Effector memory CD8-positive, alpha-beta T cell (primary cell): Measurements from ENCODE around the gene NNAT.
"Not testable (repeated sequence)": the region's sequence is repeated elsewhere in the genome, so short reads cannot be mapped to it uniquely, and the experiment has no call there.

Source experiments
- ATAC-seq: fragments of 150-1000 bp; cut with Tn5 transposase; replicated peaks from 2 replicates; pipeline ENCODE4 v1.10.0; 2021; ENCODE audit warnings: mild to moderate bottlenecking, moderate library complexity
- DNase-seq, 3 experiments: peaks; one replicate each; pipeline ENCODE4 v3.0.0; 2021
- H3K27ac Mint-ChIP-seq, 2 donors: one replicate each; pipeline ENCODE4 v1.8.0; 2022; ENCODE audit warnings: mild to moderate bottlenecking in 2 of 2, mixed read lengths in 2 of 2, moderate library complexity in 2 of 2
- H3K27me3 Mint-ChIP-seq, 2 donors: one replicate each; pipeline ENCODE4 v1.8.0; 2022; ENCODE audit warnings: mixed read lengths in 2 of 2
- H3K36me3 Mint-ChIP-seq: one replicate; pipeline ENCODE4 v1.8.0; 2022; ENCODE audit warnings: mild to moderate bottlenecking, moderate library complexity, mixed read lengths; ENCODE audit not compliant: insufficient read depth
- H3K4me1 Mint-ChIP-seq, 2 donors: one replicate each; pipeline ENCODE4 v1.8.0; 2022; ENCODE audit warnings: low read depth in 2 of 2, mixed read lengths in 2 of 2
- H3K4me3 Mint-ChIP-seq, 2 donors: one replicate each; pipeline ENCODE4 v1.8.0; 2022; ENCODE audit warnings: mild to moderate bottlenecking in 2 of 2, mixed read lengths in 2 of 2, moderate library complexity in 2 of 2
- H3K9me3 Mint-ChIP-seq, 2 donors: one replicate each; pipeline ENCODE4 v1.8.0; 2022; ENCODE audit warnings: mixed read lengths in 2 of 2

The NNAT gene

DNA sequence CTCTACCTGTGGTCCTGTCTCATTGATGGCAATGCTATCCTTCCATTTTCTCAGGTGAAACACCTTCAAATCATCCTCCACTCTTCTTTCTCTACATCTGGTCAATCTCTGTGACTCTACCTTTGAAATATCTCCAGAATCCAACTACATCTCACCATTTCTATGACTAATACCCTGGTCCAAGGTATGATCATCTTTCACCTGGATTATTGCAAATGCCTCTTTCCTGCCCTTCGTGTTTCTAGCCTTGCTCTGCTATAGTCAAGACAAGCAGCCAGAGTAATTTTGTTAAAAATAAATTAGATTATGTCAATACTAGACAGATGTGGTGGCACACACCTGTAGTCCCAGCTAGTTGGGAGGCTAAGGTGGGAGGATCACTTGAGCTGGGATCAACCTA lies 24.5 kb downstream of the NNAT start:
- H3K4me1 Mint-ChIP-seq: no peaks in the 10 kb centered on the region
- no peaks in the 10 kb centered on the region for H3K36me3 Mint-ChIP-seq
- no peak overlapping the region for H3K4me3 Mint-ChIP-seq
- ATAC-seq (no peak), DNase-seq (no peak)
- H3K27ac Mint-ChIP-seq: no peak overlapping the region
- peaks cover 0 to 21% of the 10 kb centered on the region in 2 donors for H3K27me3 Mint-ChIP-seq
- no peaks in the 10 kb centered on the region for H3K9me3 Mint-ChIP-seq

DNA sequence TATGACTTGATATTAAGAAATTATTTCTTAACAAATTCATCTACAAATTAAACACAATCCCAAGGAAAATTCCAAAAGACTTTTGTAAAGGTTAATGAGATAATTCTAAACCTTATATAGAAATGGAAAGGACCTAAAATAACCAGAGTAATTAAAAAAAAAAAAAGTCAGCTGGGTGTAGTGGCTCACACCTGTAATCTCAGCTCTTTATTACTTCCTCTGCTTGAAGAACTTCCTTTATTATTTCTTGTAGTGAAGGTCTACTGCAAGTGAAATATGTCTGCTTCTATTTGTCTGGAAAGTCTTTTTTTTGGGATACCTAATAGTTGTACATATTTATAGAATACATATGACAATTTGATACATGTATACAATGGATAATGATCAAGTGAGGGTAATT lies 26.9 kb downstream of the NNAT start:
- H3K9me3 Mint-ChIP-seq: no peaks in the 10 kb centered on the region
- H3K36me3 Mint-ChIP-seq: no peaks in the 10 kb centered on the region
- peaks cover 8 to 20% of the 10 kb centered on the region in 2 donors for H3K27me3 Mint-ChIP-seq
- ATAC-seq: no peak
- no peak for DNase-seq
- H3K4me3 Mint-ChIP-seq: no peak overlapping the region
- H3K27ac Mint-ChIP-seq: no peak overlapping the region
- no peaks in the 10 kb centered on the region for H3K4me1 Mint-ChIP-seq

DNA sequence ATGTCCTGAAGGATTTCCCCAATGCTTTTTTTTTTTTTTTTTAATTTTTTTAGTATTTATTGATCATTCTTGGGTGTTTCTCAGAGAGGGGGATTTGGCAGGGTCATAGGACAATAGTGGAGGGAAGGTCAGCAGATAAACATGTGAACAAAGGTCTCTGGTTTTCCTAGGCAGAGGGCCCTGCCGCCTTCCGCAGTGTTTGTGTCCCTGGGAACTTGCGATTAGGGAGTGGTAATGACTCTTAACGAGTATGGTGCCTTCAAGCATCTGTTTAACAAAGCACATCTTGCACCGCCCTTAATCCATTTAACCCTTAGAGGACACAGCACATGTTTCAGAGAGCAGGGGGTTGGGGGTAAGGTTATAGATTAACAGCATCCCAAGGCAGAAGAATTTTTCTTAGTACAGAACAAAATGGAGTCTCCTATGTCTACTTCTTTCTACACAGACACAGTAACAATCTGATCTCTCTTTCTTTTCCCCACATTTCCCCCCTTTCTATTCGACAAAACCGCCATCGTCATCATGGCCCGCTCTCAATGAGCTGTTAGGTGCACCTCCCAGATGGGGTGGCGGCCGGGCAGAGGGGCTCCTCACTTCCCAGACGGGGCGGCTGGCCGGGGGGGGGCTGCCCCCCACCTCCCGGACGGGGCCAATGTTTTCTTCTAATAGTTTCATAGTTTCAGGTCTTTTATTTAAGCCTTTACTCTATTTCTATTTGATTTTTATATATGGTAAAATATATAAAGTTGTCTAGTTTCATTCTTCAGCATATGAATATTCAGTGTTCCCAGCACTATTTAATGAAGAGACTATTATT lies 29.3 kb downstream of the NNAT start:
- H3K27ac Mint-ChIP-seq, ATAC-seq, H3K4me3 Mint-ChIP-seq, H3K4me1 Mint-ChIP-seq, H3K9me3 Mint-ChIP-seq, DNase-seq, H3K36me3 Mint-ChIP-seq: not testable (repeated sequence)
- H3K27me3 Mint-ChIP-seq: peaks cover 15 to 25% of the 10 kb centered on the region in 2 donors

DNA sequence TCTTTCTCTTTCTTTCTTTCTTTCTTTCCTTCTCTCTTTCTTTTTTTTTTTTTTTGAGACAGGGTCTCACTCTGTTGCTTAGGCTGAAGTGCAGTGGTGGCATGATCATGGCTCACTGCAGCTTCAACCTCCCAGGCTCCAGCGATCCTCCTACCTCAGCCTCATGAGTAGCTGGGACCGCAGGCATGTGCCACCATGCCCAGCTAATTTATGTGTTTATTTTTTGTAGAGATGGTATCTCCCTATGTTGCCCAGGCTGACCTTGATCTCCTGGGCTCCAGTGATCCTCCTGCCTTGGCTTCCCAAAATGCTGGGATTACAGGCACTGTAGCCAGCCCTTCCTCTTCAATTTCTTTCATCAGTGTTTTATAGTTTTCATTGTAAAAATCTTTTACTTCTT lies 30.6 kb downstream of the NNAT start:
- H3K4me1 Mint-ChIP-seq, H3K36me3 Mint-ChIP-seq, H3K9me3 Mint-ChIP-seq, H3K4me3 Mint-ChIP-seq, DNase-seq, H3K27ac Mint-ChIP-seq, ATAC-seq: not testable (repeated sequence)
- peaks cover 21 to 25% of the 10 kb centered on the region in 2 donors for H3K27me3 Mint-ChIP-seq

DNA sequence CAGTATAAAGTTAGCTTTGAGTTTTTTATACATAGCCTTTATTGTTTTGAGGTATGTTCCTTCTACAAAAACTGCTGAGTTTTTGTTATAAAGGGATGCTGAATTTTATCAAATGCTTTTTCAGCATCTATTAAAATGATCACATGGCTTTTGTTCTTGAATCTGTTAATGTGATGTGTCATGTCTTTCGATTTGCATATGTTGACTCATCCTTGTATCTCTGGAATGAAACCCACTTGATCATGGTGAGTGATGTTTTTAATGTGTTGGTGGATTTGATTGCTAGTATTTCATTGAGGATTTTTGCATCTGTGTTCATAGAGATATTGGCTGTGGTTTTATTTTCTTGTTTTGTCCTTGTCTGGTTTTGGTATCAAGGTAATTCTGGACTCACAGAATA lies 31.4 kb downstream of the NNAT start:
- H3K36me3 Mint-ChIP-seq: no peaks in the 10 kb centered on the region
- H3K4me1 Mint-ChIP-seq: no peaks in the 10 kb centered on the region
- H3K9me3 Mint-ChIP-seq: no peaks in the 10 kb centered on the region
- H3K27ac Mint-ChIP-seq: no peak overlapping the region
- no peak for DNase-seq
- peaks cover 28 to 32% of the 10 kb centered on the region in 2 donors for H3K27me3 Mint-ChIP-seq
- no peak for ATAC-seq
- no peak overlapping the region for H3K4me3 Mint-ChIP-seq

DNA sequence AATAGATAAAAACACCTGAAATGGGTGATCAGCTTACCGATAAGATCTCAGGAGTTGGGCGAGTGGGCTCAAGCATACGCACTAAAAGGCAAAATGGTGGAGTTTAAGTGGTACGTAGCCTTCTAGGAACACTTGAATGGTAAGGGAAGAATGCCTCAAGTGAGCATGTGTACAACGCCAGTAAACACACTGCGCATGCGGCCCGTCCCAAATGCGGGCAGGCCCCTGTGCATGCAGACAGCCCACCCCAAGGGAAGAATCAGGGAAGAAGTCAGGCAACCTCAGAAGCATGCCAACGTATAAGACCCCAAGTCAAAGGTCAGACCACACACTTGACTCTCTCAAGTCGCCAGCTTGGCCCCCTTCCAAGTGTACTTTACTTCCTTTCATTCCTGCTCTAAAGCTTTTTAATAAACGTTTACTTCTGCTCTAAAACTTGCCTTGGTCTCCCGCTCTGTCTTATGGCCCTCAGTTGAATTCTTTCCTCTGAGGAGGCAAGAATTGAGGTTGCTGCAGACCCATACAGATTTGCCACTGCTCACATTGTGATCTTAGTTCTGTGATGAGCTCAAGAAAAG lies 33.8 kb downstream of the NNAT start:
- H3K4me1 Mint-ChIP-seq, H3K4me3 Mint-ChIP-seq, H3K27ac Mint-ChIP-seq, DNase-seq, H3K9me3 Mint-ChIP-seq, ATAC-seq, H3K36me3 Mint-ChIP-seq: not testable (repeated sequence)
- peaks cover 32 to 36% of the 10 kb centered on the region in 2 donors for H3K27me3 Mint-ChIP-seq

DNA sequence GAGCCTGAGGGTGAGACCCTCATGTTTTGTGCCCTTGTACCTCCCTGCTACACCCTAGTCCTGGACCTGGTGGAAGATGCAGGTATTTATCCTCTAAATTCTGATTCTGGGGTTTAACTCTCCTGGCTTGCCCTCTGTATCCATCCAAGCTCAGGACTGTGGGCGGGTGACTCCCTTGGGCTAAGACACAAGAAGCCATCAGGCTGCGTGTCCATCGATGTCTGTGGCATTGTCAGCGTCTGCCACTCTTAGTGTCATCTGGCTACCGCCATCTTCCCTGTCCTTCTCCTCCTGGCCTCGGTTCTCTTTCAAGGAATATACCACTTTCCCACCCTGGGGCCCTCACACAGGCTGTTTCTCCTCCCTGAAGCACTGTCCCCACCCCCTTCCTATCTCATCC lies 35.5 kb downstream of the NNAT start:
- H3K9me3 Mint-ChIP-seq: no peaks in the 10 kb centered on the region
- no peaks in the 10 kb centered on the region for H3K36me3 Mint-ChIP-seq
- H3K4me3 Mint-ChIP-seq: no peak overlapping the region
- H3K4me1 Mint-ChIP-seq: no peaks in the 10 kb centered on the region
- no peak overlapping the region for H3K27ac Mint-ChIP-seq
- DNase-seq (no peak), ATAC-seq (no peak)
- peaks cover 35 to 48% of the 10 kb centered on the region in 2 donors for H3K27me3 Mint-ChIP-seq

DNA sequence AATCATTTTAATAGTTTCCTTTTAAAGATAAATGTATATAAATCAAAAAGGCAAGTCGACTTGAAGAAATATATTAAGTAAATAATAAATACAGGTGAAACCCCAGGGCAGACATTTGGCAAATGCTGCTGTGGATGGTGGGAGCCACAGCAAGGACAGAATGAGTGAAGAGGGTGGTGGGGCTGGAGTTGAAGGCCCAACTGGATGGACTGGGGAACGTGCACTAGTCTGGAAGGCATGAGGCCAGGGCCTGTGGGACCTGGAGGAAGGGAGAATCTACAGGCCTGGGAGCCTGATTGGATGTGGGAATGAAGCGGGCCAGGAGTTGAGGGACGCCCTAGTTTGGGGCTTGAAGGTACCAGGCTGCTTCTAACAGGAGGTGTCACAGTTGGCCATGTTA lies 37.3 kb downstream of the NNAT start:
- no peak for ATAC-seq
- Mint-ChIP-seq H3K4me1 (no peaks in the 10 kb centered on the region), H3K27me3 (peaks cover 37 to 53% of the 10 kb centered on the region in 2 donors), H3K9me3 (no peaks in the 10 kb centered on the region), H3K4me3 (no peak overlapping the region), H3K27ac (no peak overlapping the region), H3K36me3 (no peaks in the 10 kb centered on the region)
- no peak for DNase-seq

DNA sequence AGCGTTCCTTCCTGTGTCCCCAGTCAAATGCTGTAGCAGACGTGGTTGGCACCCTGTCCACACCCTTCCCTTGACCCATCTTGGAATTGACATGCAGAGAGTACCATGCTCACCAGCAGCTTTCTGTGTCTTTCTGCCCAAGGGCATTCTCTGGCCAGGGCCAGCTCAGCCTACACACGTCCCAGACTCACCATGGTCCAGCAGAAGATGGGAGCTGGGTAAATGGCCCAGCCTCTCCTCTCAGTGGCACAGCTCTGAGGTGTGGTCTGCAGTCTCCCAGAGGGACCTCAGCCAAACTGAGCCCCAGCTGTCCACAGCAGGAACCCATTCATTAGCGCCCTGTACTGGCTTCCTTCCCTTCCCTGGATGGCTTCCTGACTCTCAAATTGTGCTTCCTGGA lies 37.7 kb downstream of the NNAT start:
- no peaks in the 10 kb centered on the region for H3K36me3 Mint-ChIP-seq
- ATAC-seq (no peak), DNase-seq (no peak)
- no peaks in the 10 kb centered on the region for H3K4me1 Mint-ChIP-seq
- H3K4me3 Mint-ChIP-seq: no peak overlapping the region
- peaks cover 37 to 58% of the 10 kb centered on the region in 2 donors for H3K27me3 Mint-ChIP-seq
- no peak overlapping the region for H3K27ac Mint-ChIP-seq
- no peaks in the 10 kb centered on the region for H3K9me3 Mint-ChIP-seq

DNA sequence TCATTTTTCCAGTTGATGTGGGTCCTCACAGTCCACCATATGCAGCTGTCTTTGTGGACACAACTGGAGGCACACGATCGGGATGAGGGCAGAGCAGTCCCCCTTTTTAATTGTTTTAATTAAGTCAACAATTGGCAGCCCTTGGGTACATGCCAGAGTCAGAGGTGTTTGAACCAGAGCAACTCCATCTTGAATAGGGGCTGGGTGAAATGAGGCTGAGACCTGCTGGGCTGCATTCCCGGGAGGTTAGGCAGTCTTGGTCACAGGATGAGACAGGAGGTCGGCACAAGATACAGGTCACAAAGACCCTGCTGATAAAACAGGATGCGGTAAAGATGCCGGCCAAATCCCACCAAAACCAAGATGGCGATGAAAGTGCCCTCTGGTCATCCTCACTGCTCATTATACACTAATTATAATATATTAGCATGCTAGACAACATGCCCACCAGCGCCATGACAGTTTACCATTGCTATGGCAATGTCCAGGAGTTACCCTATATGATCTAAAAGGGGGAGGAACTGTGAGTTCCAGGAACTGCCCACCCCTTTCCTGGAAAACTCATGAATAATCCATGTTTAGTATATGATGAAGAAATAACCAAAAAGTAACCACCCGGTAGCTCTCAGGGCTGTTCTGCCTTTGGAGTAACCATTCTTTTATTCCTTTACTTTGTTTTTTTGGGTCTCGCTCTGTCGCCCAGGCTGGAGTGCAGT lies 38.4 kb downstream of the NNAT start:
- no peak overlapping the region for H3K27ac Mint-ChIP-seq
- no peaks in the 10 kb centered on the region for H3K9me3 Mint-ChIP-seq
- DNase-seq (no peak), ATAC-seq (no peak)
- no peak overlapping the region for H3K4me3 Mint-ChIP-seq
- H3K36me3 Mint-ChIP-seq: no peaks in the 10 kb centered on the region
- H3K27me3 Mint-ChIP-seq: peaks cover 36 to 64% of the 10 kb centered on the region in 2 donors
- H3K4me1 Mint-ChIP-seq: no peaks in the 10 kb centered on the region

DNA sequence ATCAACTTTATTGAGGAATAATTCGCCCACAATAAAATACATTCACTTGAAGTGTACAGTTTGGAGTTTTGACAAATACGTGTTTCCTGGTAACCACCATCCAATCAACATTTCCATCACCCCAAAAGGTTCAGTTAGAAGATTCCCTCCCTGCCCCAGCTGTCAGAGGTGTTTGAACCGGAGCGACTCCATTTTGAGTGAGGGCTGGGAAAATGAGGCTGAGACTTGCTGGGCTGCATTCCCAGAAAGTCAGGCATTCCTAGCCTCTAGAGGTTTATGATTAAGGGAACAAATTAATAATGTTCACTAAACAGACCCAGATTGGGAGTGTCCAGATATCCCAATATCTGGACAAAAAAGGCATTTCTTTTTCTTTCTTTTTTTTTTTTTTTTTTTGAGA lies 39.6 kb downstream of the NNAT start:
- ATAC-seq (no peak), DNase-seq (no peak)
- Mint-ChIP-seq H3K9me3 (no peaks in the 10 kb centered on the region), H3K27me3 (peaks cover 35 to 69% of the 10 kb centered on the region in 2 donors), H3K4me1 (no peaks in the 10 kb centered on the region), H3K27ac (no peak overlapping the region), H3K36me3 (no peaks in the 10 kb centered on the region), H3K4me3 (no peak overlapping the region)

DNA sequence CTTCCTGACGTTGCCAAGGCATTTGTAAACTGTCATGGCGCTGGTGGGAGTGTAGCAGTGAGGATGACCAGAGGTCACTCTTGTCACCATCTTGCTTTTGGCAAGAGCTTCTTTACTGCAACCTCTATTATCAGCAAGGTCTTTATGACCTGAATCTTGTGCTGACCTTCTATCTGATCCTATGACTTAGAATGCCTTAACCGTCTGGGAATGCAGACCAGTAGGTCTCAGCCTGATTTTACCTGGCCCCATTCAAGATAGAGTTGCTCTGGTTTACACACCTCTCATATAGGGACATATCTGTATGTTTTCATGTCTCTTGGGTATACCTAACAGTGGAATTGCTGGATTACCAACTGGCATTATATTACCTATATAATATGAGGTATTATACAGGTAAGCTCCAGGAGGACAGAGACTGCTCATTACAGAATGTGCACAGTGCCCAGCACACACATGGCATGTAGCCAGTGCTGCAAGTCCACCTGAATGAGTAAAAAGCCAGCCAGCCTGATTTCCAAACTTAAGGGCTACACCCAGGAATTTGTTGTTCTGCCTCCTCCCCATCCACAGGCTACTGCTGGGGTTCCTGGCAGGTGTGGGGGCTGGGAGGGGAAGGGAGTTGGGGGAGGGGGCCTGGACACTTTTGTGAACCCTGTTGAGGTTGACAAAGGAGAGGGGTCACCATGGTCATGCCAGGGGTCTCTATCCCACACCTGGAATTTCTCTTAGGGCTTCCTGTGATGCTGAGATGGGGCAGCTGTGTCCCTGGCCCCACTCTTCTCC lies 41.8 kb downstream of the NNAT start:
- Mint-ChIP-seq H3K9me3 (no peaks in the 10 kb centered on the region), H3K27ac (no peak overlapping the region), H3K4me3 (no peak overlapping the region), H3K27me3 (peaks cover 29 to 78% of the 10 kb centered on the region in 2 donors), H3K36me3 (no peaks in the 10 kb centered on the region), H3K4me1 (peaks cover under 1 to 4% of the 10 kb centered on the region in 2 donors)
- DNase-seq (no peak), ATAC-seq (no peak)

DNA sequence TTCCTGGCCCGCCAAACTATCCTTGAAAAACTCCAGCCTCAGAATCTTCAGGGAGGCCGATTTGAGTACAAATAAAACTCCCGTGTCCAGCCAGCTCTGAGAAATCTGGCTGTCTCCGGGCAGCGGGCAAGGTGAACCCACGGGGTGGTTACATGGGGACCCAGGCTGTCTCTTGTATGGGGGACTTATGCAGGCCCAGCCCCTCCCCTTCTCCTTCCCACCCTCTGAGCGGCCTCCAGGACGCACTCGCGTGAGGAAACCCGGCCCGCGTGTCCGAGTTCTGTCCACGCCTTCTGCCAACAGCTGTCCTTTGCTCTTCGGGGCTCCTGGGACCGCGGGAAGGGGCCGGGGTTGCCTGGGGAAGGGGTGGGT lies 43.0 kb downstream of the NNAT start:
- Mint-ChIP-seq H3K4me1 (peaks cover 2 to 4% of the 10 kb centered on the region in 2 donors), H3K4me3 (no peak overlapping the region), H3K27me3 (peaks cover 38 to 86% of the 10 kb centered on the region in 2 donors), H3K36me3 (no peaks in the 10 kb centered on the region), H3K27ac (no peak overlapping the region), H3K9me3 (no peaks in the 10 kb centered on the region)
- ATAC-seq: no peak
- no peak for DNase-seq
